OCI-LY1 (cell line): ENCODE measurements around the gene NUTM2F.
"Not testable (repeated sequence)": the region's sequence is repeated elsewhere in the genome, so short reads cannot be mapped to it uniquely, and the experiment has no call there.

Experiments used
- EZH2 ChIP-seq: fragments of 200-600 bp; sonication (generic), shearing (Covaris generic); IDR thresholded peaks from 2 replicates; pipeline ENCODE4 v1.8.0; 2017; ENCODE audit warnings: borderline replicate concordance, mixed run types, mild to moderate bottlenecking, antibody characterized with exemption, low read length, moderate library complexity, mixed read lengths
- TF ChIP-seq, protein P1 (sequence below): fragments of 200-600 bp; sonication (generic), shearing (Covaris generic); IDR thresholded peaks from 2 replicates; pipeline ENCODE4 v1.5.1; 2017; ENCODE audit warnings: mild to moderate bottlenecking, antibody characterized with exemption, low read length, moderate library complexity, mixed read lengths

DNA sequence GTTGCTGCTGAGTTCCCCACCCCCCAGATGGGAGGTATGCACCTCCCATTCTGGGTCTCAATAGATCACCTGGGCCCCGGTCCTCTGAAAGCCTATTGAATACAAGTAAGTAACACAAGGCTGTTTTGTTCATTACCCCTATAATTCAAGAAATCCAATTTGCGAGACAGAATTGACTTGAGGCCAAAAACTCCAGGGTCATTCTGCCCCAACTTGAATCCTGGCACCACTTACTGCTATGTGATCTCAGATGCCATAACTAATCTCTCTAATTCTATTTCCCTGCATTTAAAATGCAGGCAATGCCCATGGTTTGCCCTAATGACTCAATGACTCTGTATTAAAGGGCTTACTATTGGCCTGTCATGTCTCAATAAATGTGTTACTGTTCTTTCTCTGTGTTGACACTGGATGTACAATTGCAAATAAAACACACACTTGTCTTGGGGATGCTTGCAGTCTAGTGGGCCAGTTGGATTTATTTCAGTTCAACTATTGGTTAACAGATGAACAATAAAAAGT, 35.7 kb upstream of the NUTM2F start:
- TF ChIP-seq, protein P1, sequence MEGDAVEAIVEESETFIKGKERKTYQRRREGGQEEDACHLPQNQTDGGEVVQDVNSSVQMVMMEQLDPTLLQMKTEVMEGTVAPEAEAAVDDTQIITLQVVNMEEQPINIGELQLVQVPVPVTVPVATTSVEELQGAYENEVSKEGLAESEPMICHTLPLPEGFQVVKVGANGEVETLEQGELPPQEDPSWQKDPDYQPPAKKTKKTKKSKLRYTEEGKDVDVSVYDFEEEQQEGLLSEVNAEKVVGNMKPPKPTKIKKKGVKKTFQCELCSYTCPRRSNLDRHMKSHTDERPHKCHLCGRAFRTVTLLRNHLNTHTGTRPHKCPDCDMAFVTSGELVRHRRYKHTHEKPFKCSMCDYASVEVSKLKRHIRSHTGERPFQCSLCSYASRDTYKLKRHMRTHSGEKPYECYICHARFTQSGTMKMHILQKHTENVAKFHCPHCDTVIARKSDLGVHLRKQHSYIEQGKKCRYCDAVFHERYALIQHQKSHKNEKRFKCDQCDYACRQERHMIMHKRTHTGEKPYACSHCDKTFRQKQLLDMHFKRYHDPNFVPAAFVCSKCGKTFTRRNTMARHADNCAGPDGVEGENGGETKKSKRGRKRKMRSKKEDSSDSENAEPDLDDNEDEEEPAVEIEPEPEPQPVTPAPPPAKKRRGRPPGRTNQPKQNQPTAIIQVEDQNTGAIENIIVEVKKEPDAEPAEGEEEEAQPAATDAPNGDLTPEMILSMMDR: not testable (repeated sequence)
- TF ChIP-seq EZH2: not testable (repeated sequence)
